GM18517 (cell line): ENCODE measurements around the gene GPR107.

ENCODE experiments used
- ATAC-seq: cut with Tn5 transposase; IDR thresholded peaks from one replicate; pipeline ENCODE4 v1.9.1; 2021; ENCODE audit warnings: mild to moderate bottlenecking, moderate library complexity; ENCODE audit not compliant: unreplicated experiment

The GPR107 gene

GRCh38 chr9:130128733-130129431 lies 75.2 kb downstream of the GPR107 start:
- peak; percentile 59 for ATAC-seq

GRCh38 chr9:130129432-130130061 lies 75.8 kb downstream of the GPR107 start:
- no peak for ATAC-seq

- no peak for ATAC-seq
These were observed 79.0 kb downstream of the GPR107 start for GRCh38 chr9:130132746-130133145.

- no peak for ATAC-seq
These were observed 83.5 kb downstream of the GPR107 start for GRCh38 chr9:130137081-130137640.

GRCh38 chr9:130137641-130138081 lies 84.0 kb downstream of the GPR107 start:
- no peak for ATAC-seq

- ATAC-seq, result no peak
These were observed 84.5 kb downstream of the GPR107 start for GRCh38 chr9:130138171-130138653.

GRCh38 chr9:130138791-130139190 lies 85.1 kb downstream of the GPR107 start:
- no peak for ATAC-seq

- ATAC-seq, result no peak
These were observed 85.5 kb downstream of the GPR107 start for GRCh38 chr9:130139251-130139650.

GRCh38 chr9:130140706-130141105 lies 87.0 kb downstream of the GPR107 start:
- no peak for ATAC-seq

- ATAC-seq, result no peak
These were observed 88.3 kb downstream of the GPR107 start for GRCh38 chr9:130142056-130142455.

GRCh38 chr9:130142641-130143040 lies 88.9 kb downstream of the GPR107 start:
- ATAC-seq, result no peak

GRCh38 chr9:130143279-130143893 lies 89.7 kb downstream of the GPR107 start:
- no peak for ATAC-seq

GRCh38 chr9:130143958-130144366 lies 90.3 kb downstream of the GPR107 start:
- ATAC-seq, result no peak

- ATAC-seq, result no peak
These were observed 91.0 kb downstream of the GPR107 start for GRCh38 chr9:130144703-130145102.

- ATAC-seq, result no peak
These were observed 92.0 kb downstream of the GPR107 start for GRCh38 chr9:130145658-130146057.

- no peak for ATAC-seq
These were observed 93.5 kb downstream of the GPR107 start for GRCh38 chr9:130147198-130147597.

GRCh38 chr9:130147910-130148309 lies 94.2 kb downstream of the GPR107 start:
- ATAC-seq, result no peak

GRCh38 chr9:130149031-130149430 lies 95.3 kb downstream of the GPR107 start:
- ATAC-seq, result no peak

GRCh38 chr9:130149654-130150286 lies 96.1 kb downstream of the GPR107 start:
- no peak for ATAC-seq

- ATAC-seq, result no peak
These were observed 97.2 kb downstream of the GPR107 start for GRCh38 chr9:130150779-130151382.

- no peak for ATAC-seq
These were observed 101.1 kb downstream of the GPR107 start for GRCh38 chr9:130154816-130155215.
